ENCODE measurements around the gene KREMEN1.
A peak's percentile ranks its signal among the peaks of the same experiment; 100 is the strongest.

- peak; percentile 83 to 98 (median 95) for TF ChIP-seq CTCF (IDR thresholded peaks at IDR 0.05)
- TF ChIP-seq POLR2A (IDR thresholded peaks at IDR 0.05): no peak
Observed at GRCh38 chr22:29154364-29155048, 81.7 kb downstream of the KREMEN1 start.
